ENCODE results near the gene WDR90.

WDR90 gene

DNA sequence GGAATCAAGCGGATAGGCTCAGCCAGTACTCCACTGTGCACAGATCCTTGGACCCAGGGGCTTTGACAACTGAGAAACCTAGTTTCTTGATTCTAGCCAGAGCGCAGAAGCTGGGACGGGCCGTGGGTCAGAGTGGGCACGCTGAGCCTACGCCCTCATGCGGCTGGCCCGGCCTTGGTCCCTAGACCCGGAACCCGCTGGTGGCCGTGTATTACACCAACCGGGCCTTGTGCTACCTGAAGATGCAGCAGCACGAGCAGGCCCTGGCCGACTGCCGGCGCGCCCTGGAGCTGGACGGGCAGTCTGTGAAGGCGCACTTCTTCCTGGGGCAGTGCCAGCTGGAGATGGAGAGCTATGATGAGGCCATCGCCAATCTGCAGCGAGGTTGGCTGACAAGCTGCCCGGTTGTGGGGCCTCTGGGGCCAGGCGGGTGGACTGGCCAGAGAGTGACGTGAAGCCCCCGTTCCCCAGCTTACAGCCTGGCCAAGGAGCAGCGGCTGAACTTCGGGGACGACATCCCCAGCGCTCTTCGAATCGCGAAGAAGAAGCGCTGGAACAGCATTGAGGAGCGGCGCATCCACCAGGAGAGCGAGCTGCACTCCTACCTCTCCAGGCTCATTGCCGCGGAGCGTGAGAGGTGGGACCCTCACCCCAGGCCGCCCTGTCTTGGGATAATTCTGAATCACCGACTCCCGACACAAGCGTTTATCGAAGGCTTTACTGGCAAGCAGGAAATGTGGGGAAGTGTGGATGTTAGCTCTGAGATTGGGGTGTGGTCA lies 32.0 kb downstream of the WDR90 start:
- peaks cover 41% of the 10 kb centered on the region for H3K4me1 Mint-ChIP-seq
- no peak overlapping the region for H3K27ac Mint-ChIP-seq
- no peak for TF ChIP-seq CTCF (IDR thresholded peaks at IDR 0.05)
- peaks cover 15% of the 10 kb centered on the region for H3K36me3 Mint-ChIP-seq (ENCODE audit: low read depth)
- DNase-seq, result no peak
- peak overlapping the region; percentile 78 for H3K4me3 Mint-ChIP-seq
- no peaks in the 10 kb centered on the region for H3K9me3 Mint-ChIP-seq
- peaks cover 10% of the 10 kb centered on the region for H3K27me3 Mint-ChIP-seq (ENCODE audit: low read depth, poor library complexity)

DNA sequence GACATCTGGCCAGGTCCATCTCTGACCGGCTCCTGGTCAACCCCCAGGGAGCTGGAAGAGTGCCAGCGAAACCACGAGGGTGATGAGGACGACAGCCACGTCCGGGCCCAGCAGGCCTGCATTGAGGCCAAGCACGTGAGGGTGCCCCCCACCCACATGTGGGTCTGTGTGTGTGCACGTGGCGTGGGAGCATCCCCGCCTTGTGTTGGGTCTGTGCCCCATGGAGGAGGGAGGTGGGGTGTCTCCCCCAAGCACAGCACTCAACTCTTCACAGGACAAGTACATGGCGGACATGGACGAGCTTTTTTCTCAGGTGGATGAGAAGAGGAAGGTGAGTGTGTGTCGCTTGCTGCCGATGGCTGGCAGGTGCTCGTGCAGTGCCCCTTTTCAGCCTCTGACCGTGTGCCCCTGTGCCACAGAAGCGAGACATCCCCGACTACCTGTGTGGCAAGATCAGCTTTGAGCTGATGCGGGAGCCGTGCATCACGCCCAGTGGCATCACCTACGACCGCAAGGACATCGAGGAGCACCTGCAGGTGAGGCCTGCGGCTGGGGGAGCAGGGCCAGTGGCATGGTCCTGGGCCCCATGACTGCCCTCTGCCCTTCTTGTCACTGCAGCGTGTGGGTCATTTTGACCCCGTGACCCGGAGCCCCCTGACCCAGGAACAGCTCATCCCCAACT lies 32.7 kb downstream of the WDR90 start:
- peaks cover 4% of the 10 kb centered on the region for H3K27me3 Mint-ChIP-seq (ENCODE audit: low read depth, poor library complexity)
- DNase-seq, result no peak
- H3K27ac Mint-ChIP-seq, result no peak overlapping the region
- no peaks in the 10 kb centered on the region for H3K9me3 Mint-ChIP-seq
- H3K4me3 Mint-ChIP-seq, result peak overlapping the region; percentile 78
- peaks cover 19% of the 10 kb centered on the region for H3K36me3 Mint-ChIP-seq (ENCODE audit: low read depth)
- no peak for TF ChIP-seq CTCF (IDR thresholded peaks at IDR 0.05)
- H3K4me1 Mint-ChIP-seq, result peaks cover 41% of the 10 kb centered on the region

DNA sequence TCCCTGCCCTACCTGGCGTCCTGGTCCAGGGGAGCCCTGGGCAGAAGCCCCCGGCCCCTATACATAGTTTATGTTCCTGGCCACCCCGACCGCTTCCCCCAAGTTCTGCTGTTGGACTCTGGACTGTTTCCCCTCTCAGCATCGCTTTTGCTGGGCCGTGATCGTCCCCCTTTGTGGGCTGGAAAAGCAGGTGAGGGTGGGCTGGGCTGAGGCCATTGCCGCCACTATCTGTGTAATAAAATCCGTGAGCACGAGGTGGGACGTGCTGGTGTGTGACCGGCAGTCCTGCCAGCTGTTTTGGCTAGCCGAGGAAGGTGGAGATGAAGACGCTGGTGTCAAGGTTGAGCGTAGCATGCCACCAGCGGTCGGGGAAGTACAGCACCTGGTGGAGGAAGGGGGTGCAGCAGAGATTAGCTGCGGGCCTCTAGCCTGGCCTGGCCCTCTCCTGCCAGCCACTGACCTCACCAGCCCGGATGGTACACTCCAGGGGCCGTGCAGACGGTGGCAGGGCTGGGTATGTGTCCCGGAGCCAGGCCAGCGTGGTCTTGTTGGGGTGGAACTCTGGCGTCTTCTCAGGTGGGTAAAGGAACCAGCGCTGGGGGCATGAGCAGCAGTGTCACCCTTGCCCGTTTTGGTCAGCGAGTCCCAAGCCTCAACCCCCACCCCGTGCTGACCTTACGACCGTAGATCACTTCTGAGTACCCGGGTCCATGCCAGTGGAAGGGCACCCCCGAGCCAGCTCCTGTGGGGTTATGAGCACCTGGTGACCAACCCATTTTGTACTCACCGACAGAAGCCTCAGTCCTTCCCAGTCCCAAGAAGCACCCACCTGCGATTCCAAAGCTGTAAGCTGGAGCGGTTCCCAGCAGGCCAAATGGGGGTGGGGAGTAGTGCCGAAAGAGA lies 33.6 kb downstream of the WDR90 start:
- peaks cover 41% of the 10 kb centered on the region for H3K4me1 Mint-ChIP-seq
- TF ChIP-seq CTCF (IDR thresholded peaks at IDR 0.05), result no peak
- peaks cover 19% of the 10 kb centered on the region for H3K36me3 Mint-ChIP-seq (ENCODE audit: low read depth)
- DNase-seq, result no peak
- H3K9me3 Mint-ChIP-seq, result no peaks in the 10 kb centered on the region
- no peak overlapping the region for H3K27ac Mint-ChIP-seq
- peak overlapping the region; percentile 78 for H3K4me3 Mint-ChIP-seq
- H3K27me3 Mint-ChIP-seq (ENCODE audit: low read depth, poor library complexity), result peaks cover 3% of the 10 kb centered on the region

GRCh38 chr16:683396-684070 lies 34.4 kb downstream of the WDR90 start:
- Mint-ChIP-seq H3K4me1 (peaks cover 41% of the 10 kb centered on the region), H3K27me3 (ENCODE audit: low read depth, poor library complexity) (peaks cover 3% of the 10 kb centered on the region), H3K9me3 (no peaks in the 10 kb centered on the region), H3K27ac (no peak overlapping the region), H3K36me3 (ENCODE audit: low read depth) (peaks cover 19% of the 10 kb centered on the region), H3K4me3 (peak overlapping the region; percentile 78)
- DNase-seq, result no peak
- TF ChIP-seq CTCF (IDR thresholded peaks at IDR 0.05), result no peak

- Mint-ChIP-seq H3K4me1 (peaks cover 44% of the 10 kb centered on the region), H3K9me3 (no peaks in the 10 kb centered on the region), H3K27ac (peak within 1 kb of the TSS; percentile 54), H3K36me3 (ENCODE audit: low read depth) (peaks cover 19% of the 10 kb centered on the region), H3K4me3 (peak within 1 kb of the TSS; percentile 78), H3K27me3 (ENCODE audit: low read depth, poor library complexity) (no peaks in the 10 kb centered on the region)
- DNase-seq, result peak; percentile 97
- no peak for TF ChIP-seq CTCF (IDR thresholded peaks at IDR 0.05)
Measured at GRCh38 chr16:684071-684794, 35.1 kb downstream of the WDR90 start, which contains the start of gene JMJD8. TSS of gene JMJD8 (minus strand) at chr16:684334. CDS start at chr16:684319, 15 bp downstream.

Measured in nephron progenitor cell (in vitro differentiated cells).